BE2C (cell line): ENCODE results near the gene ROMO1.

ENCODE experiments used
- DNase-seq: peaks from one replicate; pipeline ENCODE4 v3.0.0-alpha.2; 2020
- H3K27me3 ChIP-seq: fragments of 250-450 bp; sonication (Bioruptor Pico); 2 replicates; pipeline ENCODE4 v1.5.1; 2020; ENCODE audit warnings: mild to moderate bottlenecking
- H3K36me3 ChIP-seq: fragments of 250-450 bp; sonication (Bioruptor Pico); 2 replicates; pipeline ENCODE4 v1.5.1; 2020; ENCODE audit warnings: mild to moderate bottlenecking
- H3K4me1 ChIP-seq: fragments of 250-450 bp; sonication (Bioruptor Pico); 2 replicates; pipeline ENCODE4 v1.5.1; 2020
- H3K4me3 ChIP-seq: 2 replicates; pipeline ENCODE4 v1.5.1; 2011; ENCODE audit warnings: low read depth, low read length
- H3K9me3 ChIP-seq: fragments of 250-450 bp; sonication (Bioruptor Pico); 2 replicates; pipeline ENCODE4 v1.5.1; 2020
- TF ChIP-seq, protein P1 (sequence below): IDR thresholded peaks from 2 replicates; pipeline ENCODE4 v1.5.1; 2012; ENCODE audit warnings: mild to moderate bottlenecking, low read depth, low read length

The ROMO1 gene

GRCh38 chr20:35654415-35654814 is 44.8 kb upstream of the ROMO1 start:
- peaks cover 46% of the 10 kb centered on the region for H3K36me3 ChIP-seq
- no peaks in the 10 kb centered on the region for H3K4me1 ChIP-seq
- TF ChIP-seq, protein P1, sequence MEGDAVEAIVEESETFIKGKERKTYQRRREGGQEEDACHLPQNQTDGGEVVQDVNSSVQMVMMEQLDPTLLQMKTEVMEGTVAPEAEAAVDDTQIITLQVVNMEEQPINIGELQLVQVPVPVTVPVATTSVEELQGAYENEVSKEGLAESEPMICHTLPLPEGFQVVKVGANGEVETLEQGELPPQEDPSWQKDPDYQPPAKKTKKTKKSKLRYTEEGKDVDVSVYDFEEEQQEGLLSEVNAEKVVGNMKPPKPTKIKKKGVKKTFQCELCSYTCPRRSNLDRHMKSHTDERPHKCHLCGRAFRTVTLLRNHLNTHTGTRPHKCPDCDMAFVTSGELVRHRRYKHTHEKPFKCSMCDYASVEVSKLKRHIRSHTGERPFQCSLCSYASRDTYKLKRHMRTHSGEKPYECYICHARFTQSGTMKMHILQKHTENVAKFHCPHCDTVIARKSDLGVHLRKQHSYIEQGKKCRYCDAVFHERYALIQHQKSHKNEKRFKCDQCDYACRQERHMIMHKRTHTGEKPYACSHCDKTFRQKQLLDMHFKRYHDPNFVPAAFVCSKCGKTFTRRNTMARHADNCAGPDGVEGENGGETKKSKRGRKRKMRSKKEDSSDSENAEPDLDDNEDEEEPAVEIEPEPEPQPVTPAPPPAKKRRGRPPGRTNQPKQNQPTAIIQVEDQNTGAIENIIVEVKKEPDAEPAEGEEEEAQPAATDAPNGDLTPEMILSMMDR: no peak
- no peaks in the 10 kb centered on the region for H3K27me3 ChIP-seq
- H3K9me3 ChIP-seq: no peaks in the 10 kb centered on the region
- no peak overlapping the region for H3K4me3 ChIP-seq
- no peak for DNase-seq

DNA sequence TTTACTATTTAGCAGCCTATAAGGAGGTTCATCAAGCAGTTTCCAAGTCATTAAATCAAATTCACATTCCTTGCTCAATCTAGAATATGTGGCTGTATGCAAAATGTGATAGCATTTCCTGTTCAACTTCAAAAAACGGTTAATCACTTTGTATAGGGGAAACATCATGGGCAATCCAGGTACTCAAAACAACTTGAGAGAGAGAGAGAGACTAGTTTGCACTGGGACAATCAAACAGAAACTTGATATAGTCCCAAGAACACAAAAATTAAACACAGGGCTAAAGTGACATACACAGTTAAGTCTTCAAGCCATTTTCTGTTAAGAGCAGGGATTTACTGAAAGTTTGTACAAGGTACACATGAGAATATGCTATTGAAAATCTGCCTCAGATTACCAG is 41.9 kb upstream of the ROMO1 start:
- no peak for DNase-seq
- Histone ChIP-seq H3K4me3 (no peak overlapping the region), H3K9me3 (no peaks in the 10 kb centered on the region), H3K27me3 (no peaks in the 10 kb centered on the region), H3K4me1 (peaks cover 4% of the 10 kb centered on the region), H3K36me3 (peaks cover 39% of the 10 kb centered on the region)
- TF ChIP-seq, protein P1: no peak

- Histone ChIP-seq H3K4me1 (peaks cover 8% of the 10 kb centered on the region), H3K9me3 (no peaks in the 10 kb centered on the region), H3K36me3 (peaks cover 8% of the 10 kb centered on the region), H3K4me3 (no peak overlapping the region), H3K27me3 (no peaks in the 10 kb centered on the region)
- no peak for DNase-seq
- TF ChIP-seq, protein P1: no peak
Observed at GRCh38 chr20:35660122-35660937, 38.9 kb upstream of the ROMO1 start.

DNA sequence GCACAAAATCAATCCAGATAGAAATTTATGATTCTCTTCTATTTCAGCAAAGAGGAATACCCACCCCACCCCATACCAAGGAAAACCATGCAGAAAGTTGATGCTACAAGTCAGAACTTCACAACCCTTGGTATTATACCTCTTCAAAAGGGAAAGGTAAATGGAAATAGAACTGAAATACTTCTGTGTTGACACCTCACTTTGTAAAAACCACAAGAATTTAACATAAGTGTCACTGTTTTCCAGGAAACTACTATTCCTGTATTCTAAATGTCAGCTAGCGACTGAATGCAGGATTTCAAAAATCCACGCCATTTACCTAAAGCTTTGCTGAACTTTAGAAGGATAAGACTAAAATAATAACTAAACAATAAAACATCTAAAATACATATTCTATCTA is 38.2 kb upstream of the ROMO1 start:
- Histone ChIP-seq H3K27me3 (no peaks in the 10 kb centered on the region), H3K4me3 (no peak overlapping the region), H3K4me1 (peaks cover 8% of the 10 kb centered on the region), H3K36me3 (peaks cover 5% of the 10 kb centered on the region; the same call in 1 of the 2 replicates), H3K9me3 (no peaks in the 10 kb centered on the region)
- no peak for DNase-seq
- TF ChIP-seq, protein P1: no peak

DNA sequence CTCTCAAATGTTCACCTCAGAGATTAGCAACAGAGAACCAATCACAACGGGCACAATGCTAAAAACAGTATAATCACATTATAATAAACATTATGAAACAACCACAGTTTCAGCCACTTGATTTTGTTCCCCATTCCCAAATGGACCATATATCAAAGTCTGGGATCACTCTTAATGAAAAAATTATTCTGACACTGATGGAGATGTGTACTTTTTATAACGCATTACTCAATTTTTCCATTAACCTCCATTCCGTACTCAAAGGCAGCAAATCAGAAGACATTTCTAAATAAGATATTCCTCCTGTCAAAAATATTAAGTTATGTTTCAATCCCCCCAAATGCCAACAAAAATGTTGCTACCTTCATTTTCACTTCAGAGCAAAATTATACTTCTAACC is 37.3 kb upstream of the ROMO1 start:
- Histone ChIP-seq H3K27me3 (no peaks in the 10 kb centered on the region), H3K36me3 (no peaks in the 10 kb centered on the region), H3K4me1 (peaks cover 8% of the 10 kb centered on the region), H3K4me3 (peak overlapping the region; percentile 98), H3K9me3 (no peaks in the 10 kb centered on the region)
- TF ChIP-seq, protein P1: no peak
- no peak for DNase-seq

DNA sequence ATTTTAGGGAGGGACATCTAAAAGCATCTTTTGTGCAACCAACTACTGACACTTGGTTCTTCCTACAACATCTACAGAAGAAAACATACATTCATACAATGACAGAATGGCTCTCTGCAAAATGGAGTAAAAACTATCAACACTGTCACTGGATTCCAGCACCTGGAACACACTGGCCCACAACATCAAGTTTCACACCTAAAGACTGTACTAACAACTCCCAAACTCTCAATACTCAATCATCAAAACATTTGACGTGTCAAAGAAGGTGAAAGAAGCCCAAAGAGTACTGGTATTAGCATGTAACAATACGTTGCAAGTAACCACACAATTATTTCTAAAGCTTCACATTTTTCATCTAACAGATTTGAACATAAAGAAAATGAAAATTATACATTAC is 36.7 kb upstream of the ROMO1 start:
- TF ChIP-seq, protein P1: no peak

More for the DNA sequence above, 36.7 kb upstream of the ROMO1 start:
- Histone ChIP-seq H3K36me3 (no peaks in the 10 kb centered on the region), H3K27me3 (no peaks in the 10 kb centered on the region), H3K9me3 (no peaks in the 10 kb centered on the region), H3K4me1 (peaks cover 8% of the 10 kb centered on the region), H3K4me3 (peak overlapping the region; percentile 98)
- no peak for DNase-seq
